ENCODE measurements around the gene ARF3. TPM values are rescaled to one million over a fixed set of nuclear protein-coding genes. Genes with fewer than 3 reads are reported as not detected.

The ARF3 gene
- total RNA-seq, 1 donor from 2014 or later, result 162 TPM

DNA sequence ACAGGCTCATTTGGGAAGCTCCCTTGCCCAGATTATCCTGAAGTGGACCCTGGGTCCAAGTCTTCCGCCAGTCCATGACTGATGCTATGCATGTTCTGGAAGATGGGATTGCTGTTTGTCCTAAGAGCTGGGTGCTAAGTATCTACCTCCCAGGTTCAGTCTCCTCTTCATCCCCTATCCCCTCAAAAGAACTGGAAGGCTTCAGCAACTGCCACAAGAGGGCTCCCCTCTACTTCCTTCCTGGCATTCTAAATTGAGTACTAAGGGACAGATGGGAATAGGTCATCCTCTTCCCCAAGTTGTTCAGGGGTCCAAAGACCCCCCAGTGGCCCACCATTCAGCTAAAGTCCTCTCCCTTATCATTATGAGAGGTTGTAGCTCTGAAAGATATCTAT lies 23.0 kb downstream of the ARF3 start:
- TF ChIP-seq, protein P1, sequence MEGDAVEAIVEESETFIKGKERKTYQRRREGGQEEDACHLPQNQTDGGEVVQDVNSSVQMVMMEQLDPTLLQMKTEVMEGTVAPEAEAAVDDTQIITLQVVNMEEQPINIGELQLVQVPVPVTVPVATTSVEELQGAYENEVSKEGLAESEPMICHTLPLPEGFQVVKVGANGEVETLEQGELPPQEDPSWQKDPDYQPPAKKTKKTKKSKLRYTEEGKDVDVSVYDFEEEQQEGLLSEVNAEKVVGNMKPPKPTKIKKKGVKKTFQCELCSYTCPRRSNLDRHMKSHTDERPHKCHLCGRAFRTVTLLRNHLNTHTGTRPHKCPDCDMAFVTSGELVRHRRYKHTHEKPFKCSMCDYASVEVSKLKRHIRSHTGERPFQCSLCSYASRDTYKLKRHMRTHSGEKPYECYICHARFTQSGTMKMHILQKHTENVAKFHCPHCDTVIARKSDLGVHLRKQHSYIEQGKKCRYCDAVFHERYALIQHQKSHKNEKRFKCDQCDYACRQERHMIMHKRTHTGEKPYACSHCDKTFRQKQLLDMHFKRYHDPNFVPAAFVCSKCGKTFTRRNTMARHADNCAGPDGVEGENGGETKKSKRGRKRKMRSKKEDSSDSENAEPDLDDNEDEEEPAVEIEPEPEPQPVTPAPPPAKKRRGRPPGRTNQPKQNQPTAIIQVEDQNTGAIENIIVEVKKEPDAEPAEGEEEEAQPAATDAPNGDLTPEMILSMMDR (IDR thresholded peaks at IDR 0.05; ENCODE audit: partially characterized antibody, unreplicated experiment), result no peak
- H3K27me3 Mint-ChIP-seq (ENCODE audit: unreplicated experiment), result no peaks in the 10 kb centered on the region
- H3K4me1 Mint-ChIP-seq (ENCODE audit: low read depth, unreplicated experiment), result no peaks in the 10 kb centered on the region
- DNase-seq, result no peak
- peaks cover 4% of the 10 kb centered on the region for H3K36me3 Mint-ChIP-seq (ENCODE audit: unreplicated experiment)
- H3K9me3 Mint-ChIP-seq (ENCODE audit: unreplicated experiment), result peaks cover 3% of the 10 kb centered on the region
- no peak overlapping the region for H3K27ac Mint-ChIP-seq (ENCODE audit: unreplicated experiment)
- no peak overlapping the region for H3K4me3 Mint-ChIP-seq (ENCODE audit: unreplicated experiment)

DNA sequence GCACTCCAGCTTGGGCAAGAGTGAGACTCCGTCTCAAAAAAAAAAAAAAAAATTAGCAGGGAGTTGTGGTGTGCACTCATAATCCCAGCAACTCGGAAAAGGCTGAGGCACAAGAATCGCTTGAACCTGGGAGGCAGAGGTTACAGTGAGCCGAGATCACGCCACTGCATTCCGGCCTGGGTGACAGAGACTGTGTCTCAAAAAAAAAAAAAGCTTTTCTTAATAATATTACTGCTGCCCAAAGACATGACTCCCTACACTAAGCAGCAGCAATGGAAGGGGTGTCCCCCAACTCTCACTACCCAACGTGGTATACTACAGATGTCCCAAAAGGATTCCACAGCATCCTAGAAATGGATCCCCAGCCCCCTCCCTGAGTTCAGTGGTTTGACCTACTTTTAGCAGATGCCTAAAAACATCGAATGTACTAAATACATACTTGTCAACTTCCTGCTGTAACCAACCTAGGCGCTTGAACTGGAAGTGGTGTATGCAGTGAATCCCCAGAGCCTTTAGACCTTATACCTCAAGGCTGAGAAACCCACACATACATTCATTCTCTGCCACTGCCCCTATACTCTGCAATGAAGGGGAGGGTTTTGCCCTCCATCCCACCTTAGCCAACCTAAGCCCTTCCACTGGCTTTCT lies 23.5 kb downstream of the ARF3 start:
- Mint-ChIP-seq H3K4me1 (ENCODE audit: low read depth, unreplicated experiment) (no peaks in the 10 kb centered on the region), H3K27me3 (ENCODE audit: unreplicated experiment) (no peaks in the 10 kb centered on the region), H3K4me3 (ENCODE audit: unreplicated experiment) (no peak overlapping the region), H3K27ac (ENCODE audit: unreplicated experiment) (no peak overlapping the region), H3K36me3 (ENCODE audit: unreplicated experiment) (peaks cover 5% of the 10 kb centered on the region), H3K9me3 (ENCODE audit: unreplicated experiment) (peaks cover 3% of the 10 kb centered on the region)
- DNase-seq, result no peak
- TF ChIP-seq, protein P1 (IDR thresholded peaks at IDR 0.05; ENCODE audit: partially characterized antibody, unreplicated experiment), result no peak

DNA sequence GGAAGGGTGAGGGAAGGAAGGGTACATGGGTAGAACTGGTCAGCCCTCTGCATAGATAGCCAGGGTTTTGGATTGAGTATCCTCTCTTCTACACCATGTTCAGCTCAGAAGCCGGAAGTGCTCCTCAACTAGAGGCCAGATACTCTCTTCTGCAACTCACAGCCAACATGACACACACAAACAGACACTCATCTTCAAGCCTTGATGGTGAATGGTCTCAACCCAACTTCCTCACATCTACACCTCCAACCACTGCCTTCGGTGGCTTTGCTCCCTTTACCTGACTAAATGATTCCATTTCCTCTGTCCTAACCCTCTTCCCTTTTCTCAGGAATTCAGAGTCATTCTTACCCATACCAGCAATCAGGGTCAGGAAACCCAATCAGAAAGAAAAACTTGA lies 24.4 kb downstream of the ARF3 start:
- no peaks in the 10 kb centered on the region for H3K4me1 Mint-ChIP-seq (ENCODE audit: low read depth, unreplicated experiment)
- peaks cover 5% of the 10 kb centered on the region for H3K36me3 Mint-ChIP-seq (ENCODE audit: unreplicated experiment)
- no peak overlapping the region for H3K4me3 Mint-ChIP-seq (ENCODE audit: unreplicated experiment)
- H3K27ac Mint-ChIP-seq (ENCODE audit: unreplicated experiment), result no peak overlapping the region
- DNase-seq, result no peak
- H3K27me3 Mint-ChIP-seq (ENCODE audit: unreplicated experiment), result no peaks in the 10 kb centered on the region
- TF ChIP-seq, protein P1 (IDR thresholded peaks at IDR 0.05; ENCODE audit: partially characterized antibody, unreplicated experiment), result no peak
- H3K9me3 Mint-ChIP-seq (ENCODE audit: unreplicated experiment), result peaks cover 3% of the 10 kb centered on the region

DNA sequence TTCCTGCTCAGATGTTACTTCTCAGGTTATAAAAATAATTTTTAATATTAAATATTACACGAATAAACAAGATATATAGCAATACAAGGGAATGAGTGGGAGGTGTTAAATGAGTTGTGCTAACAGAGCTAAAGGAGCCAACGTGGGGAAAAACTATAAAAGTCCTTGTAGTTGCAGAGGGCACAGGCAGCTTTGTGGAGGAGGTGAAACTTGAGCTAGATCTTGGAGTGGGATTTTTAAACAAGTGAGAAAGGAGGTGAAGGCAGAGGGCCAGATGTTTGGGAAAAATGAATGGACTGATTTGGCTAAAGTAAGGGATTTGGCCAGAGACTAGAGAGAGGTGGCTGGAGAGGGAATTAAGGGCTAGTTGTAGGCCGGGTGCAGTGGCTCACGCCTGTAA lies 26.8 kb downstream of the ARF3 start:
- Mint-ChIP-seq H3K36me3 (ENCODE audit: unreplicated experiment) (peaks cover 5% of the 10 kb centered on the region), H3K4me3 (ENCODE audit: unreplicated experiment) (no peak overlapping the region)
- no peak for DNase-seq

DNA sequence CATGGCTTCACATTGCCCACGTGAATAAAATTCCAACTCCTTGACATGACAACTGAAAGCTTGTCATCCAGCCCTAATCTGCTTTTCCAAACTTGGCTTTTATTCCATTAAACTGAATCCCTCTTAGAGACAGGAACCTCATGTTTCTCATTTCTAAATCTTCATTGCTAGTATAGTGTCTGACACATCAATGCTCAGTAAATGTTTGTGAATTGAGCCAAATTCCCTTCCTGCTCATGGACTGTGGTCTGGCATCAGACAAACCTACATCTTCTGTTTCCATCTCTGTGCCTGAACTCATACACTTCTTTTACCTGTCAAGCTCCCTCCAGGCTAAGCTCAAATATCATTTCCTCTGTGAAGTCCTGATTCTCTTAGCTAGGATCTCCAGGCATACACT lies 27.7 kb downstream of the ARF3 start:
- Mint-ChIP-seq H3K27me3 (ENCODE audit: unreplicated experiment) (peaks cover 4% of the 10 kb centered on the region), H3K4me1 (ENCODE audit: low read depth, unreplicated experiment) (no peaks in the 10 kb centered on the region), H3K36me3 (ENCODE audit: unreplicated experiment) (peaks cover 5% of the 10 kb centered on the region), H3K9me3 (ENCODE audit: unreplicated experiment) (peaks cover 7% of the 10 kb centered on the region), H3K4me3 (ENCODE audit: unreplicated experiment) (no peak overlapping the region), H3K27ac (ENCODE audit: unreplicated experiment) (no peak overlapping the region)
- TF ChIP-seq, protein P1 (IDR thresholded peaks at IDR 0.05; ENCODE audit: partially characterized antibody, unreplicated experiment), result no peak
- no peak for DNase-seq

More for the DNA sequence above, 26.8 kb downstream of the ARF3 start:
- Mint-ChIP-seq H3K4me1 (ENCODE audit: low read depth, unreplicated experiment) (no peaks in the 10 kb centered on the region), H3K27me3 (ENCODE audit: unreplicated experiment) (peaks cover under 1% of the 10 kb centered on the region), H3K9me3 (ENCODE audit: unreplicated experiment) (peaks cover 6% of the 10 kb centered on the region), H3K27ac (ENCODE audit: unreplicated experiment) (no peak overlapping the region)
- TF ChIP-seq, protein P1 (IDR thresholded peaks at IDR 0.05; ENCODE audit: partially characterized antibody, unreplicated experiment), result no peak
